GM18858 (cell line): ENCODE results near the gene FAM98B.
"Not testable (repeated sequence)": the region's sequence is repeated elsewhere in the genome, so short reads cannot be mapped to it uniquely, and the experiment has no call there.

Source experiments
- ATAC-seq: cut with Tn5 transposase; IDR thresholded peaks from one replicate; pipeline ENCODE4 v1.9.1; 2021; ENCODE audit not compliant: unreplicated experiment

The FAM98B gene

DNA sequence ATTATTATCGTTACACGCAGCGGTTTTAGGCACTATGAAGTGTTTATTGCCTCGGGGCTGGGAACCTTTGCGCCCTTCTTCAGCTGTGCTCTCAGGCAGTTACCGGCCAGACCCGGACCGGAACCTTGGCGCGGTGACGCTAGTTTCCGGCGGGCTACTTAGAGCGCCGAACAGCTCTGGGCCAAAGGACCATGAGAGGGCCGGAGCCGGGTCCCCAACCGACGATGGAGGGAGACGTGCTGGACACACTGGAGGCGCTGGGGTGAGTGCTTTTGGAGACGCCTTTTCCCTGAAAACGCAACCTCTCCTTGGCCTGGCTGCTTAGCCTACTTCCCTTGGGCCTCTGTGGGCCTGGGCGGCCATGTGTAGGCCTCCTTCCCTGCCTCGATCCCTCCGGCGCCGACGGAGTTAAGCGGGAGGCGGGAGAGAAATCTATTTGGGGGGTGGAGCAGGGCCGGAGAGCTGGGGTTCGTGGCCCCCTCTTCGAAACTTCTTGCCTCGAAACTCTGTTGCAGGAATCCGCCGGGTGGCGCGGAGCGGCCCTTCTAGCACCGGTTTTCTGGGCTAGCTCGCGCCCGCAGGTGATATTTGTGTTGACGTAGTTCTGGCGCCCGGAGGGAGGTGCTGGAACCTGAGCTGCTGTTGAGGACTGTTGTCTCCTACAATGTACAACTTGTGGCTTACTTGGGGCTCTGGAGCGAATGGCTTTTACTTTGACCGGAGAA, at the start of gene FAM98B:
Gene FAM98B, plus strand, starts transcription at position 157 of the 725 bp plus-strand sequence. Its CDS starts 35 bp downstream, at position 192.
- peak; percentile 82 for ATAC-seq

DNA sequence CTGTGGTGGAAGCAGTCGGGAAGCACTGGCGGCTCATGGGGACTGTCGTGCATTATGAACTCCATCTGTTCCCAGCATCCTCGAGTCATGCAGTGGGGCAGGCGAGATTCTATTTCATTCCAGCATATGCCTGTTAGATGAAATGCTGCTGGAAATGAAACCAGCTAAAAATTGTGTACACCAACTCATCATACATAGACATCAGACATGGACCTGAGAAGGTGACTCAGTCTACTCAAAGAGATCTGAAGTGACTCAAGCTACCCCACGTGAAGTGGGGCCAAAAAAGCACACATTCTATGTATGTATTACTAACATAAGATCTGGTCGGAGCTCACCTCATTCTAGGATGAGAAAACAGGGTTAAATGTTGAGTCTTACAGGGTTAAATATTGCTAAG, 47.5 kb upstream of the FAM98B start:
- ATAC-seq, result no peak

DNA sequence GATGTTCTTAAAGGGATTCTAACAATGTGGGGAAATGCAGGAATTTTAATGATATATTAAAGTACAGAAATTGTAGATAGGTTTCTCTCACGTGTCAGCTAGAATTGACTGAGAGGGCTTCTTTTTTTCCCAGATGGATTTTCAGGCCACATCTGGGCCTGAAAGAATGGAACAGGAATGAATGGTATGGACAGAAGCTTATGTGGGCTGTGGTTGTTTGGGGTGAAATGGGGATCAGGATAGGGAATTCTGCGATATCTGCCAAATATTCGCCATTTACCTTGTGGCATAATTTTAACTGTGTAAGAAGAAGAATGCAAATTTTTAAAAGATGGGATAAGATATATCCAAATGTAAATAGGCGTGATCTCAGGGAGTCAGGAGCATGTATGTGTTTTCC, 45.4 kb upstream of the FAM98B start:
- ATAC-seq, result no peak

- ATAC-seq, result no peak
Measured at GRCh38 chr15:38411902-38412301, 42.0 kb upstream of the FAM98B start.

- ATAC-seq, result no peak
Measured at GRCh38 chr15:38412466-38412865, 41.5 kb upstream of the FAM98B start.

DNA sequence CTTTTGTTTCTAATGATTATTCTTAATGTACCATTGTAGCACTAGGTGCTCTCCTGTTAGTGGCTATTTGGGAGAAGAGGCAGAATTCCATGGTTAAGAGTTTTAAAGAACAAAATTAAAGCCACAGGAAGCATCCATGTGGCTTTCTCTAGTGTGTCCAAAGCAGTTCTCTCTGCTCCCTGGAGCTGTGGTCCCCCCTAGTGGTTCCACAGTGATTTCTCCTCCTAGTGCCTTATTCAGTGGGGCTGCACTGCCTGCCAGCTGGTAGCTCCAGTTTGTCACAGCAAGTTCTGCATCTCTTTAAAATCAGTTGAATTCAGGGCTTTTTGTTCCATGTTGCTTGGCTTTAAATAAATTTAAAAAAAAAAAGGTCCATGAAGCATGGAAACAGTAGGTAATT, 39.6 kb upstream of the FAM98B start:
- ATAC-seq, result no peak

DNA sequence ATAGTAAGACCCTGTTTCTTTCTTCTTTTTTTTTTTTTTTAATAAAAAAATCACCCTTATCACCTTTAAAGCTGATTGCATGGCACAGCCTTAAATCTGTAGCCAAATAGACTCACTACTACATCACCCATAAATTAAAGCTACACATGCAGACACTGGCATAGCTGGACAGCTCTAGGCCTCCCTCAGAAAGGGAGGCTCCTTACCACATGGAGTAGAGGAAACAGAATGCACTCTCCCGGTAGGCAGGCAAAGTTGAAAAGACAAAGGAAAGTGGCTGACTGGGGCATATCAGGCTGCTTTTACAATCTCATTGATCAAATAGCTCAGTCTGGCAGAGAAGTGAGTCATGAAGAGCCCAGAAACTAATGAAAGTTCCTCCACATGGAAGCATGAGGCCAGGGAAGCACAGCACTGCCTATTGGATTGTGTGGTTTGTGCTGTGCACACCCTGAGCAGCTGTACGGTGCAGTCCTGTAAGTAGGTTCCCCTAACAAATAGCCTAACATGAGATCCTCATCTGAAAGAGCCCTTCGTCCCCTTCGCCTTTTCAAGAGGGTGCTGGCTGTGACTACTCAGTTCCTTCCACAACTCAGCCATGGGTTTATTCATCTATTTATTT, 32.7 kb upstream of the FAM98B start:
- ATAC-seq, result no peak

GRCh38 chr15:38424101-38424552, 29.8 kb upstream of the FAM98B start:
- peak; percentile 68 for ATAC-seq

- ATAC-seq, result no peak
Measured at GRCh38 chr15:38425269-38425668, 28.7 kb upstream of the FAM98B start.

GRCh38 chr15:38427380-38427779, 26.5 kb upstream of the FAM98B start:
- ATAC-seq, result no peak

DNA sequence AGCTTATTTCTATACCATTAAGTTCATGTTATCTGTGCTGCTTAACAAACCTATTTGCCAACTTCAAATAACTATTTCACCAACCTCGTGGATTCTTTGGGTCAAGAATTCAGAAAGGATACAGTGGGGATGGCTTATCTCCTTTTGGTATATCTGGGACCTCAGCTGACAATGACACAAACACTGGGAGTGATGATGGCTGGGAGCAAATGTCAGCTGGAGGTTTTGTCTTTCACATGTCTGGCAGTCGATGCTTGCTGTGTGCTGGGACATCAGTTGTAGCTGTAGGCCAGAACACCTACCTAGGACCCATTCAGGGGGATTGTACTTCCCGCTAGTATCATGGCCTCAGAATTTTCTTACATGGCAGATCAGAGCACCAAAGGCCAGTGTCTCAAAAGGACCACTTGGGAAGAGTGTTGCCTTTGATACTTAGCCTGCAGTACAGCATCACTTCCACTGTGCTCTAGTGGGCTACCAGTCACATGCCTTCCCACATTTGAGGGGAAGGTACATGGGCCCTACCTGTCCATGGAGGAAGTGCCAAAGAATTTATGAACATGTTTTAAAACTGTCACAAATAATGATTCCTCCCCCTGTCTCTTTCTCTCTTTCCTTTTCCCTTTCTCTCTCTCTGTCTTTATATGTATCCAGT, 23.7 kb upstream of the FAM98B start:
- ATAC-seq, result no peak

DNA sequence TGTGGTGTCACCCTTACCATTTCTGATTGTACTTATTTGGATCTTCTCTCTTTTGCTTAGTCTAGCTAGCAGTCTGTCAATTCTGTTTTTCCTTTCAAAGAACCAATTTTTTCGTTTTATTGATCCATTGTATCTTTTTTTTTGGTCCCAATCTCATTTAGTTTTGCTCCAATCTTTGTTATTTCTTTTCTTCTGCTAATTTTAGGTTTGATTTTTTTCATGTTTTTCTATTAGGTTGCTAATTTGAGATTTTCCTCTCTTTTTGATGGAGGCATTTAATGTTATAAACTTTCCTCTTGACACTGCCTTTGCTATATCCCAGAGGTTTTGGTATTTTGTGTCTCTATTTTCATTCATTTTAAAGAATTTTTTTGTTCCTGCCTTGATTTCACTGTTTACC, 16.9 kb upstream of the FAM98B start:
- ATAC-seq, result no peak

GRCh38 chr15:38437603-38438002, 16.3 kb upstream of the FAM98B start:
- not testable (repeated sequence) for ATAC-seq

- no peak for ATAC-seq
Measured at GRCh38 chr15:38438031-38438986, 15.6 kb upstream of the FAM98B start.

DNA sequence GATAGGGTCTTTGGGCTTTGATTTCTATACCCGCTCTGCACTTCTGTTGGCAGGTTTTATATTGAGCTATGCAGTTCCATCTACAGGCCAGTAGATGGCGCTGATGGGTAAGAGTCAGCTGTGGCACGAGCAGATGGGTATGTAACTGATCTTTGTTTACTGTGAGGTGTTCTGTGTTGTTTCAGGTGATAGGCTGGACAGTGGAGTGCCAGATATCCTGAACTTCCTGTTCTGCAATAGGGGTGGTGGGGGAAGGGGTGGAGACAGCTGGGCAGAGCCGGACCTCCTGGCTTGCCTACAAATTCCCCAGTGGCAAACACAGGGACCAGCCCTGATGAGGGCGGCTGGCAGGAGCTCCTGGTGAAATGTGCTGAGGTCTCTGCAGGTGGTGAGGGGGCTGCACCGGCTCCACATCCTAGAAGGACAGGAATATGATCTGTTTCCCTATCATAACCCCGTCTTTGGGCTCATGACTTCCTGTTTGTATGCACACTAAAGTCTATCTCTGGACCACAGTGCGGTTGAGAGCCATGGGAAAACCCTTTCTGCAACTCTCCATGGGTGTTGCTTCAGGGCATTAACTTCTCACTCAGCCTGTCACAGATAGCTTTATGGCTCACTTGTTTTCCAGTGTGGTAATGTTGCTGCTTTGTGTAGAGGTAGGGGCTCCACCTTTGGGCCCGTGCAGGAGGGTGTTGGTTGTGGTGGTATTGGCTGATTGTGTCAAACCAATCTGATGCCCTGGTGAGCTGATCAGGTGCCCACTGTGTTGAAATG, 13.4 kb upstream of the FAM98B start:
- ATAC-seq, result peak; percentile 68

DNA sequence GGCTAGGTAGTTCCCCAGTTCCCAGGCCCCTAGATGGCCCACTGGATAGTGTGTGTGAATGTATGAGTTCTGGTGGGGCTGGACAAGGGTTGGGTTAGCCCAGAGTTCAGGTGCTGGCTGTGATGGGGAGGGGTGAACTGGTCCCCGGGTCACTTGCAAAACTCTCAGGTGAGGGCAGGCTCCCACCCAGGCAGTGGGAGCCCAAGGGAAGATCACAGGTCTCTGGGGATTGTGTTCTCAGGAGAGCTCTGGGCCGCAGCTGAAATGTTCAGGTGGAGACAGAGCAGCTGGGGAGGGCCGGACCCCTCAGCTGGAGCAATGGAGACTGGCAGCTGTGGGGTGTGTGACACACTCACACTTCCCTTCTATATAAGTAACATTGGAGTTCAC, 12.8 kb upstream of the FAM98B start:
- ATAC-seq, result no peak

DNA sequence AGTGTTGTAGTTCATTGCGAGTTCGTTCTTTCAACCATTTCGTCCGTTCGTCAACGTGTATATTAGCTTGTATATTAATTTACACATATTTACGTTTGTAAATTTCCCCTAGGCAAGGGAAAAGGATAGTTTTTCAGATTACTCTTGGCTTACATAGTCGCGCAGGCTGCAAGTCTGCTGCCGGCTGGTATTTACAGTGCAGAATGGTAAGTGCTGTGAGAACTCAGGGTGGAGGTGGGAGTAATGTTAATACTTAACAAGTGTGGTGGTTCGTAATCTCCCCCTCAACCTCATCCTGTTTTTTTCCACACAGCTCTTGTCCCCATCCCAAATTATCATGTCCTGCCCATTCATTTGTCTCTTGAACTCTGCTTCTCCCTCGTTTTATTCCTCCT, 766 bp downstream of the FAM98B start:
- no peak for ATAC-seq

DNA sequence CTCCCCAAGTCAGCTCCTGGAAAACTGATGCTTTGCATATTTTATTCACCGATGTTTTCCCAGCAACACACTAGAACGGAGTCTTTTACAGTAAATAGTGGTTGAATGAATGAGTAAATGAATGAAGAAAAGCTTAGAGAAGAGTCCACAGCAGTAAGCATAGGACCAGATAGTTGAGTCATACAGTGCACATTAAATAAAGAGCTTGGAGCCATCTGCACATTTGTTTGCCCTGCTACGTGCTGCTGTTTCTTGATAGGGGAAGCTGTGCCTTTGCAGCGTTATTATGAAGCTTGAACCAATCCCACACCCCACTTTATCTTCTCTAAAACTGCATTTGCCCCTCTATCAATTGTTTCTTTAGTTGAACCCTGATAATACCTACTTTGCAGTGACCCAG, 1.2 kb downstream of the FAM98B start:
- ATAC-seq, result no peak

DNA sequence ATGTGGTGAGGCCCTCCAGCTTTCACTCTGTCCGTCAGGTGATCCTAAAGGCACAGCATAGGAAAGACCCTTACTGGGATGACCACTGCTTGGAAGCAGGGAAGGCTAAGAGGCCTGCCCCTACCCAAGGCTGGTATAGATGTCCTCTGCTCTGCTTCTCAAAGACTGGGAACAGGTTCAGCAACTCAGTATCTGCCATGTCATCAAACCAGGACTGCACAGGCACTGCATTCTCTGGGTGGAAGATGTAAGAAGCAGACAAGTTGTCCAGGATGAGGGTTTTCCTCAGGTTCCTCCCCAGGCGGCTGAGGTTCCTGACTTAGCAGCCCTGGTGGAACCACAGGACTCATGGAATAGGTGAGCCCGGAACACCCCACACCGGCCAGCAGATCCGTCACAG, 4.7 kb downstream of the FAM98B start:
- ATAC-seq, result no peak

DNA sequence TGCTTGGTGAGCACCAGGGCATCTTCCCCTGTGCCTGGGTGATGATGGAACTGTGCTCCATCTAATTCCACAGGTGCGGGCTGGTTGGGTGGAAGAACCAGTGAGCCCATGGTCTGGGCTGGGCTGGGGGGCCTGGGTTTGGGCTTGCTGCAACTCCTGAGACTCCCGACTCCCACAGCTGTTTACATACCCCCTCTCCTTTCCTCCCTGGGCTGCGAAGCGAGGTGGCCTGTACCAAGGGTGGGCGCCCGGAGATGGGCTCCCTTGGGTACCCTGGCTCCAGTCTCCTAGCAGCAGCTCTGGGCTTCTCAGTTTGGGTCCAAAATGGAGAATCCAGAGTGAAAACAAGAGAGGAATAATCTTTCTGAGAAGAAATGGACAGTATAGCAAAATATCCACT, 5.6 kb downstream of the FAM98B start:
- no peak for ATAC-seq
